Glutamatergic neuron (in vitro differentiated cells): ENCODE measurements around the gene PALM. TPM values are rescaled to one million over a fixed set of nuclear protein-coding genes. Genes with fewer than 3 reads are reported as not detected.

Source experiments
- DNase-seq: peaks from one replicate; pipeline ENCODE4 v3.0.0; 2022
- H3K27ac Mint-ChIP-seq: one replicate; pipeline ENCODE4 v1.8.0; 2020; ENCODE audit warnings: mild to moderate bottlenecking, mixed read lengths, inconsistent platforms; ENCODE audit not compliant: unreplicated experiment
- H3K27me3 Mint-ChIP-seq: one replicate; pipeline ENCODE4 v1.8.0; 2020; ENCODE audit warnings: mild to moderate bottlenecking, moderate library complexity, mixed read lengths, inconsistent platforms; ENCODE audit not compliant: unreplicated experiment
- H3K36me3 Mint-ChIP-seq: one replicate; pipeline ENCODE4 v1.8.0; 2020; ENCODE audit warnings: mild to moderate bottlenecking, mixed read lengths, inconsistent platforms; ENCODE audit not compliant: unreplicated experiment
- H3K4me1 Mint-ChIP-seq: one replicate; pipeline ENCODE4 v1.8.0; 2020; ENCODE audit warnings: mild to moderate bottlenecking, low read depth, mixed read lengths, inconsistent platforms; ENCODE audit not compliant: unreplicated experiment
- H3K4me3 Mint-ChIP-seq: one replicate; pipeline ENCODE4 v1.8.0; 2020; ENCODE audit warnings: mild to moderate bottlenecking, mixed read lengths, inconsistent platforms; ENCODE audit not compliant: unreplicated experiment
- H3K9me3 Mint-ChIP-seq: one replicate; pipeline ENCODE4 v1.8.0; 2020; ENCODE audit warnings: mild to moderate bottlenecking, moderate library complexity, mixed read lengths, inconsistent platforms; ENCODE audit not compliant: unreplicated experiment
- CTCF ChIP-seq: fragments of 200-600 bp; sonication (generic); IDR thresholded peaks from one replicate; pipeline ENCODE4 v1.5.0; 2021; ENCODE audit not compliant: partially characterized antibody, unreplicated experiment
- total RNA-seq: library from RNA; stranded (reverse); fragmentation: NEBNext Ultra II Directional; extraction: Animal tissue kit (Norgen Biotek cat#: 25700); gene quantifications from one replicate; pipeline ENCODE4 v1.2.1, GENCODE V29; 2021; ENCODE audit not compliant: unreplicated experiment

PALM gene
- total RNA-seq, 1 donor from 2014 or later: 349 TPM

GRCh38 chr19:670609-671075 is 38.1 kb upstream of the PALM start:
- peak; percentile 21 for TF ChIP-seq CTCF
- H3K4me3 Mint-ChIP-seq: no peak overlapping the region
- H3K4me1 Mint-ChIP-seq: peaks cover 5% of the 10 kb centered on the region
- H3K36me3 Mint-ChIP-seq: peaks cover 5% of the 10 kb centered on the region
- peaks cover 13% of the 10 kb centered on the region for H3K9me3 Mint-ChIP-seq
- no peak for DNase-seq
- H3K27me3 Mint-ChIP-seq: peaks cover 9% of the 10 kb centered on the region
- H3K27ac Mint-ChIP-seq: no peak overlapping the region

GRCh38 chr19:674282-675151 is 34.2 kb upstream of the PALM start:
- Mint-ChIP-seq H3K36me3 (no peaks in the 10 kb centered on the region), H3K9me3 (peaks cover 7% of the 10 kb centered on the region), H3K4me3 (no peak overlapping the region), H3K27me3 (peaks cover 11% of the 10 kb centered on the region), H3K4me1 (peaks cover 5% of the 10 kb centered on the region), H3K27ac (no peak overlapping the region)
- no peak for DNase-seq
- no peak for TF ChIP-seq CTCF

- no peak for TF ChIP-seq CTCF
- no peak overlapping the region for H3K27ac Mint-ChIP-seq
- H3K9me3 Mint-ChIP-seq: peaks cover 9% of the 10 kb centered on the region
- peak overlapping the region; percentile 36 for H3K4me3 Mint-ChIP-seq
- DNase-seq: no peak
- peaks cover 14% of the 10 kb centered on the region for H3K27me3 Mint-ChIP-seq
- H3K4me1 Mint-ChIP-seq: peaks cover 5% of the 10 kb centered on the region
- H3K36me3 Mint-ChIP-seq: no peaks in the 10 kb centered on the region
Measured at GRCh38 chr19:676007-676338, 32.8 kb upstream of the PALM start.

- H3K27ac Mint-ChIP-seq: peak within 1 kb of the TSS; percentile 85
Measured at GRCh38 chr19:676339-677105, 32.2 kb upstream of the PALM start, which contains the start of gene FSTL3. TSS of gene FSTL3 (plus strand) at chr19:676392. CDS start at chr19:676424, 32 bp downstream.

More at GRCh38 chr19:676339-677105, 32.2 kb upstream of the PALM start, which contains the start of gene FSTL3:
- no peak for DNase-seq
- Mint-ChIP-seq H3K36me3 (no peaks in the 10 kb centered on the region), H3K4me3 (peak within 1 kb of the TSS; percentile 77), H3K4me1 (peaks cover 5% of the 10 kb centered on the region), H3K9me3 (peaks cover 9% of the 10 kb centered on the region), H3K27me3 (peaks cover 14% of the 10 kb centered on the region)
- no peak for TF ChIP-seq CTCF
